Endothelial cell of umbilical vein (primary cell): ENCODE measurements around the gene NPIPA1. TPM values are rescaled to one million over a fixed set of nuclear protein-coding genes. Genes with fewer than 3 reads are reported as not detected.

Experiments
- BruUV-seq: library from RNA; stranded (reverse); fragments of 400-500 nt; replicated peaks from 2 replicates; lab custom pipeline; 2021; lab: Mats Ljungman, UMichigan
- CTCF ChIA-PET: fragments of 300-600, 350-600 bp; sonication (Branson Sonifier 250); formaldehyde crosslinking; loops from one replicate; lab custom pipeline; 2021; ENCODE audit warnings: antibody characterized with exemption, inconsistent platforms; lab: Charles Lee
- POLR2A ChIA-PET: fragments of 300-600, 350-600 bp; sonication (Branson Sonifier 250); formaldehyde crosslinking; loops from one replicate; lab custom pipeline; 2021; ENCODE audit warnings: antibody characterized with exemption, inconsistent platforms; lab: Charles Lee
- DNase-seq: peaks from one replicate; pipeline ENCODE4 v3.0.0-alpha.2; 2011; ENCODE audit warnings: low read depth, low spot score
- FAIRE-seq: peaks from 2 replicates; lab custom pipeline; 2011; peaks lifted over from hg19 to GRCh38; lab: Jason Lieb, UNC
- H2AFZ ChIP-seq: 2 replicates; pipeline ENCODE4 v1.6.0; 2012; ENCODE audit warnings: low read depth, low read length, control low read depth, inconsistent platforms
- H3K27ac ChIP-seq: 2 replicates; pipeline ENCODE4 v1.5.1; 2011; ENCODE audit warnings: low read depth, mild to moderate bottlenecking, control low read depth, low read length, moderate library complexity; ENCODE audit not compliant: insufficient read depth
- H3K27me3 ChIP-seq, 2 experiments: 2 replicates each; pipeline versions ENCODE4 v1.6.0 to v1.6.1; 2011; ENCODE audit warnings: low read length in 2 of 2, mixed read lengths in 1 of 2; ENCODE audit not compliant: control insufficient read depth in 2 of 2, insufficient read depth in 2 of 2
- H3K36me3 ChIP-seq, 2 experiments: 2 replicates in 1 of 2; 3 replicates in 1 of 2; pipeline ENCODE4 v1.5.1; 2011; ENCODE audit warnings: low read length in 2 of 2, mild to moderate bottlenecking in 1 of 2, moderate library complexity in 1 of 2; ENCODE audit not compliant: control insufficient read depth in 2 of 2, insufficient read depth in 2 of 2; ENCODE audit errors: extremely low read depth in 1 of 2
- H3K4me1 ChIP-seq: 3 replicates; pipeline ENCODE4 v1.5.1; 2011; ENCODE audit warnings: mild to moderate bottlenecking, low read length; ENCODE audit not compliant: control insufficient read depth, insufficient read depth; ENCODE audit errors: extremely low read depth
- H3K4me2 ChIP-seq: 2 replicates; pipeline ENCODE4 v1.6.1; 2011; ENCODE audit warnings: low read length, control low read depth, mixed read lengths; ENCODE audit not compliant: insufficient read depth
- H3K4me3 ChIP-seq, 3 experiments: fragments of 200-600 bp in 1 of 3; sonication (generic), shearing (Covaris generic) in 1 of 3; replicated peaks in 1 of 3; 2 replicates each; pipeline ENCODE4 v1.5.1; 2011 to 2016; ENCODE audit warnings: control low read depth in 3 of 3, low read length in 3 of 3, mild to moderate bottlenecking in 2 of 3, inconsistent platforms in 1 of 3, low read depth in 1 of 3, moderate library complexity in 1 of 3; ENCODE audit not compliant: insufficient read depth in 1 of 3
- H3K79me2 ChIP-seq: 2 replicates; pipeline ENCODE4 v1.6.0; 2012; ENCODE audit warnings: low read length, inconsistent platforms; ENCODE audit not compliant: control insufficient read depth, insufficient read depth
- H3K9ac ChIP-seq: replicated peaks from 2 replicates; pipeline ENCODE3; 2011; ENCODE audit warnings: low read length, control low read depth; ENCODE audit not compliant: insufficient read depth; ENCODE audit errors: extremely low read depth
- H3K9me1 ChIP-seq: replicated peaks from 3 replicates; pipeline ENCODE4 v1.6.0; 2011; ENCODE audit warnings: mild to moderate bottlenecking, low read length; ENCODE audit not compliant: control insufficient read depth, insufficient read depth; ENCODE audit errors: extremely low read depth
- H3K9me3 ChIP-seq: replicated peaks from 2 replicates; pipeline ENCODE4 v1.5.1; 2012; ENCODE audit warnings: low read length, inconsistent platforms; ENCODE audit not compliant: control insufficient read depth, insufficient read depth
- H4K20me1 ChIP-seq: replicated peaks from 2 replicates; pipeline ENCODE3; 2011; ENCODE audit warnings: mild to moderate bottlenecking, low read length; ENCODE audit not compliant: control insufficient read depth, insufficient read depth; ENCODE audit errors: extremely low read depth
- EZH2 ChIP-seq: IDR thresholded peaks from 2 replicates; pipeline ENCODE4 v1.6.1; 2012; ENCODE audit warnings: borderline replicate concordance, low read depth, mild to moderate bottlenecking, moderate library complexity, low read length, inconsistent platforms; ENCODE audit not compliant: severe bottlenecking
- FOS ChIP-seq: IDR thresholded peaks from 2 replicates; pipeline ENCODE4 v1.6.1; 2011; ENCODE audit warnings: mild to moderate bottlenecking, low read length, moderate library complexity, borderline replicate concordance; ENCODE audit not compliant: insufficient read depth
- GATA2 ChIP-seq: IDR thresholded peaks from 2 replicates; pipeline ENCODE4 v1.7.0; 2011; ENCODE audit warnings: low read depth, mild to moderate bottlenecking, moderate library complexity, mixed read lengths, low read length; ENCODE audit not compliant: insufficient read length, insufficient read depth
- JUN ChIP-seq: IDR thresholded peaks from 2 replicates; pipeline ENCODE4 v1.6.1; 2011; ENCODE audit warnings: borderline replicate concordance, low read depth; ENCODE audit not compliant: insufficient read length, insufficient read depth
- MAX ChIP-seq: IDR thresholded peaks from 2 replicates; pipeline ENCODE4 v1.6.1; 2011; ENCODE audit not compliant: insufficient read depth, insufficient read length
- MYC ChIP-seq: IDR thresholded peaks from one replicate; pipeline ENCODE4 v1.6.1; 2011; ENCODE audit warnings: mild to moderate bottlenecking, low read depth, low read length
- POLR2A ChIP-seq: IDR thresholded peaks from 2 replicates; pipeline ENCODE4 v1.6.1; 2012; ENCODE audit warnings: low read depth, mild to moderate bottlenecking, control low read depth, low read length
- POLR2AphosphoS5 ChIP-seq: IDR thresholded peaks from 2 replicates; pipeline ENCODE4 v1.6.1; 2012; ENCODE audit warnings: low read depth, mild to moderate bottlenecking, control low read depth, low read length, moderate library complexity; ENCODE audit not compliant: insufficient read depth
- dilution Hi-C: fragments of 300-500 bp; cut with MboI; formaldehyde crosslinking; loops from one replicate; pipeline ENCODE4 v1.15.0; 2019; ENCODE audit warnings: low sequenced_read_pairs; ENCODE audit not compliant: extremely low pct_ligation_motif_present
- intact Hi-C: fragments of 100-400 bp; cut with micrococcal nuclease; formaldehyde crosslinking; loops from one replicate; pipeline ENCODE4 v1.10.0; 2022
- polyA plus RNA-seq, 4 experiments: library from polyadenylated mRNA; depleted of rRNA in 3 of 4; stranded (reverse) in 3 of 4; unstranded in 1 of 4; fragments of >200 nt; gene quantifications; 2 replicates each; pipeline versions ENCODE4 v1.2.1 to v1.2.3, GENCODE V29; 2011 to 2012; ENCODE audit warnings: missing spikeins in 1 of 4
- total RNA-seq: library from RNA; stranded (reverse); gene quantifications from 2 replicates; pipeline ENCODE4 v1.2.3, GENCODE V29; 2021
- TF ChIP-seq, protein P1 (sequence below), 2 donors: IDR thresholded peaks; 1 replicate in 1 of 2; 2 replicates in 1 of 2; pipeline ENCODE4 v1.5.1; 2011; ENCODE audit warnings: low read length in 2 of 2, mild to moderate bottlenecking in 2 of 2, moderate library complexity in 2 of 2, control low read depth in 1 of 2, inconsistent platforms in 1 of 2, low read depth in 1 of 2; ENCODE audit not compliant: insufficient read depth in 1 of 2; ENCODE audit errors: extremely low read depth in 1 of 2

The NPIPA1 gene
- total and polyA plus RNA-seq, 2 donors (not counting 3 experiments of a cell fraction or from before 2014, with no cell fraction given) = 53.2 to 96.1 TPM

- Histone ChIP-seq H3K4me3 (no peak overlapping the region), H4K20me1 (peaks cover 4% of the 10 kb centered on the region), H3K4me1 (no peaks in the 10 kb centered on the region), H3K36me3 (no peaks in the 10 kb centered on the region), H2AFZ (no peak overlapping the region), H3K27ac (no peak overlapping the region), H3K27me3 (peaks cover 0 to 4% of the 10 kb centered on the region in 2 experiments), H3K79me2 (no peaks in the 10 kb centered on the region), H3K4me2 (no peak overlapping the region), H3K9ac (no peak overlapping the region), H3K9me3 (no peaks in the 10 kb centered on the region), H3K9me1 (no peaks in the 10 kb centered on the region)
- dilution Hi-C loops = no loop called here
- no TSS peak for BruUV-seq
- FAIRE-seq = no peak
- TF ChIP-seq GATA2 (no peak), POLR2A (no peak), MAX (no peak), POLR2AphosphoS5 (no peak), FOS (no peak), MYC (no peak), JUN (no peak), EZH2 (no peak)
- TF ChIP-seq, protein P1, sequence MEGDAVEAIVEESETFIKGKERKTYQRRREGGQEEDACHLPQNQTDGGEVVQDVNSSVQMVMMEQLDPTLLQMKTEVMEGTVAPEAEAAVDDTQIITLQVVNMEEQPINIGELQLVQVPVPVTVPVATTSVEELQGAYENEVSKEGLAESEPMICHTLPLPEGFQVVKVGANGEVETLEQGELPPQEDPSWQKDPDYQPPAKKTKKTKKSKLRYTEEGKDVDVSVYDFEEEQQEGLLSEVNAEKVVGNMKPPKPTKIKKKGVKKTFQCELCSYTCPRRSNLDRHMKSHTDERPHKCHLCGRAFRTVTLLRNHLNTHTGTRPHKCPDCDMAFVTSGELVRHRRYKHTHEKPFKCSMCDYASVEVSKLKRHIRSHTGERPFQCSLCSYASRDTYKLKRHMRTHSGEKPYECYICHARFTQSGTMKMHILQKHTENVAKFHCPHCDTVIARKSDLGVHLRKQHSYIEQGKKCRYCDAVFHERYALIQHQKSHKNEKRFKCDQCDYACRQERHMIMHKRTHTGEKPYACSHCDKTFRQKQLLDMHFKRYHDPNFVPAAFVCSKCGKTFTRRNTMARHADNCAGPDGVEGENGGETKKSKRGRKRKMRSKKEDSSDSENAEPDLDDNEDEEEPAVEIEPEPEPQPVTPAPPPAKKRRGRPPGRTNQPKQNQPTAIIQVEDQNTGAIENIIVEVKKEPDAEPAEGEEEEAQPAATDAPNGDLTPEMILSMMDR (IDR thresholded peaks at IDR 0.05; ENCODE audit: extremely low read depth in 1 of 2, insufficient read depth in 1 of 2, low read depth in 1 of 2, low read length in 2 of 2) = no peak
- DNase-seq = no peak
- CTCF ChIA-PET = interaction anchor here (1.1 to 1.7 kb wide), 3 partner anchors 11 to 77 kb away, joined by 4 to 5 read pairs (median 4); no protein-coding TSS in a partner anchor
- POLR2A ChIA-PET = no interaction called here
- intact Hi-C loops = no loop called here
Observed at GRCh38 chr16:14957576-14958322, 20.5 kb downstream of the NPIPA1 start.
